Measurements from ENCODE around the gene FXYD1.

The FXYD1 gene

GRCh38 chr19:35108730-35109129 is 29.9 kb upstream of the FXYD1 start:
- no peak for FAIRE-seq

DNA sequence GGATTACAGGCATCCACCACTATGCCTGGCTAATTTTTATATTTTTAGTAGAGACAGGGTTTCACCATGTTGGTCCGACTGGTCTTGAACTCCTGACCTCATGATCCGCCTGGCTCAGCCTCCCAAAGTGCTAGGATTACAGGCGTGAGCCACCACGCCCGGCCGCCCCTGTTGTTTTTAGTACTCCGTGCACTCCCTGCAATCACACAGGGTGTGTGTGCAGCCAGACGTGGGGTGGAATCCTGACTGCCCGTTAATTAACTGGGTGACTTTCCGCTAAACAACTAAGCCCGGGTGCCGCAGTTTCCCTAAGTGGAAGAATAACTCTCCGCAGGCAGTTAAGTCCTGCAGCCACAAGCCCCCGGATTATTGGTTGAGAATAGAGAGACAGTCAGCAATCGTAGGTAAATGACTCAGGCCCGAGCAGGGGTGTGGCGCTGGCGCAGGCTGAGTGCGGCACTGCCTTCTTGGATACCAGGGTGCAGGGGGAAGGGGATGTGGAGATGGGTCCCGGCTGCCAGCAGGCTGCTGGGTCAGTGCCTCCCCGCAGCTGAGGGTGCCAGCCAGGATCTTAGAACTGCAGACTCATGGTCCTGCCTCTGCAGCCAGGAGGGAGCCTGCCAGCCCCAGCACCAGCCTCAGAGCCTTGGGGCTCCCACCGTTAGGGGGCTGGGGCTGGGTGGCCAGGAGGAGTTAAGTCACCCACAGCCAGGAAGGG is 29.1 kb upstream of the FXYD1 start:
- no peak for FAIRE-seq

GRCh38 chr19:35110974-35111373 is 27.6 kb upstream of the FXYD1 start:
- no peak for FAIRE-seq

DNA sequence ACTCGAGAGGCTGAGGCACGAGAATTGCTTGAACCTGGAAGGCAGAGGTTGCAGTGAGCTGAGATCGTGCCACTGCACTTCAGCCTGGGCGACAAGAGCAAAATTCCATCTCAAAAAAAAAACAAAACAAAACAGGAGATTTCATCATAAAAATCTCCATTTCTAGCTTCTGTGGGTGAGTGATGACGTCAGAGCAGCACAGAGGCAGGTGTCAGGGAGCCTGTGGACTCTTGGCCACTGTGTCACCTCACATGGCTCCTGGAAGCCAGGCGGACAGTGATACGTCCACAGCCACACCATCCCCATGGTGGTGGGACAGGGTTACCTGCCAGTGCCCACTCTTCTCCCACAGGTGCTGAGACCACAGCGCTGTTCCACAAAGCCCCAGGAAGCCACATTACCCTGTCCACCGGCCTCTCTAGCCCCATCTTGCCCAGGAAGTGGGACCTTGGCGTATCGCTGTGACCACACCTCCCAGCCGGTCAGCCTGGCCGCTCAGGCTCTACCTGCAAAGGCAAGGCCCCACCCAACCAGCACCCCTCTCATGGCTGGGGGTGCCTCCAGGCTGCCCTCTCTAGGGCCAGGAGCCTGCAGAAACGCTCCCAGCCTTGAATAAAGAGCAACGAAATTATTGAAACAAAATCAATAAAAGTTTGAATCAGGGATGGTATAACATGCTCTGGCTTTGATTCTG is 25.5 kb upstream of the FXYD1 start:
- no peak for FAIRE-seq

DNA sequence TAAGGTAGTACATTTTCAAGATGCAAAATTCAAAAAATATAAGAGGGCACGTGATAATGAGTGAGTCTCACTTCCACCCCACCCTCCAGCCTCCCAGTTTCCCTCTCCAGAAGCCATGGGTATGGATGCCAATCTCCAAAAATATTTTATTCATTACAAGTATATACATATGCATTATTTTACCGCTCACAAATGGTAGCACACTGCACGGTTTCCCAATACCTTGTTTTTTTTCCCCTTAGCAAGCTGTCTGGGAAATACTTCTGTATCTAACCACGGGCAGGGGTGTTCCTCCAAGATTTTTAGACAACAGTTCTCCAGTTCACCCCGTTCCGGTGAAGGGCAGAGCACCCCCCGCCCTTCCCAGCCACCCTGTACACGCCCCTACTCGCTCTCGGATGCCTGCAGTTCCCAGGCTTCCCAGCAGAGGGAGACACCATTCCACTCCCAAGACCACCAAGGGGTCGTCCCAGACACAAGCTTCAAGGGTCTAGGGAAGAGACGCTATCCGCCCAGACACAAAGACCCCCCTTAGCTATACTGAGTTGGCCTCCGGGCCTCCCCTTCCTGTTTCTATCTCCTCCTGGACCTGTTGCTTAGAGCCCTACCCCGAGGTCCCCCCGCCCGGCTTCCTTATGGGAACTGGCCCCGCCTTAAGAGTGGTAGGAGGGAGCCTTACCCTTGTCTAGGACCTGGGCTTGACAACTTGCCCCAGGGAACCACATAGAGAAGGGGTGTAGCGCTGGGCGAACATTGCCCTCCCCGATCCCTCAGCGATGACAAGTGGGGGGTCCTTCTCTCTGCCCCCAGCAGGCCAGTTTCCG is 24.1 kb upstream of the FXYD1 start:
- FAIRE-seq, result no peak

DNA sequence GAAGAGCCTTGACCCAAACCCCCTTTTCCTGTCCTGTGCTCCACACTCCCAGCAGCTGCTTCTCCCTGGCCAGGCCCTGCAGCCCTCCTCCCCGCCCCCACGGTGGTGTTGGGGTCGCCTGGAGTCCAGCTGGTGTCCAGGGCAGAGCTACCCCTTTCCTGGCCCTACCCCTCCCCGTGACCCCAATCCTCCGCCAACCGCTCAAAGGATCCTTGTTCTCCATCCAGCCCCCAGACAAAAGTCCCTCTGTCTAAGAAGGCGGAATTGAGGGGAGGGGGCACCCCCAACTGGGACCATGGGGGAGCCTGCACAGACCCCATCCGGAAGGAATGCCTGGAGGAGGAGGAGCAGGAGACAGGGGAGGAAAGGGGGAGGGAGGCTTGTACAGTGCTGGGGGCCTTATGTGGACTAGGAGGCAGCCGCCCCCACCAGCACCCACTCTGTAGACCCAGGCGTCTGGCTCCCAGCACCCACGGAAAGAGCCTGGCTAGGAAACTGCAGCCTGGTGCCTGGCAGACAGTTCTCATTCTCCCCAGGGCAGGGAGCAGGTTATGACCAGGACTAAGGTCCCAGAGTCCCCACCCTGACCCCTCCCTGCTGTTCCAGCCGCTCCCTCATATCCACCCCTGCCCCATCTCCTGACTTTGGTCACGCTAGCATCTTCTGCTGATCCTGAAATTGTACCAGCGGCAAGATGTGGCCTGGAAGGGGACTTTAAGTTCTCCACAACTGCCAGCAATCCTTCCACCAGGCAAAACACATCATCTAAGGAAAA is 23.3 kb upstream of the FXYD1 start, which contains the start of gene FXYD3:
FXYD3 (plus strand) TSS at position 647 of the 775 bp plus-strand sequence. CDS start 3,554 bp downstream, outside the sequence.
- no peak for FAIRE-seq

- FAIRE-seq, result no peak
Observed at GRCh38 chr19:35116072-35116801, 22.4 kb upstream of the FXYD1 start.

DNA sequence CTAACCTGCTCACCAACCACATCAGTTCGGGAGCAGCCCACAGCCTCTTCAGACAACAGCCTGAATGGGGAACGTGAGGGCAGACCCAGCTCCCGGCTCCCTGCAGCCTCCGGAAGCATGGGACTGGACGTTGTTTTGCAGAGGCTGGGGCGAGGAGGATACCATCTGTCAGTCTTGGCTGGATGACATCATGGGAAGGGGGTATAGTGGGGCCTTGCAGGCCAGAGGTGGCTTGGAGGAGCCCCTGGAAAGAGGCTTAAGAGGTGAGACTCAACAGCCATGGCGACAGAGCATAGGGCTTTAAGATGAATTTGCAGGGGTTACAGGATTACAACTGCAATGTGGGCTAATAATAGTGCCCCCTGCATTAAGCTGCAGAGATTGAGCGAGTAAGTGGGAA is 21.5 kb upstream of the FXYD1 start:
- no peak for FAIRE-seq

GRCh38 chr19:35117799-35118198 is 20.8 kb upstream of the FXYD1 start:
- FAIRE-seq, result no peak

GRCh38 chr19:35118268-35119020 is 20.2 kb upstream of the FXYD1 start:
- no peak for FAIRE-seq

DNA sequence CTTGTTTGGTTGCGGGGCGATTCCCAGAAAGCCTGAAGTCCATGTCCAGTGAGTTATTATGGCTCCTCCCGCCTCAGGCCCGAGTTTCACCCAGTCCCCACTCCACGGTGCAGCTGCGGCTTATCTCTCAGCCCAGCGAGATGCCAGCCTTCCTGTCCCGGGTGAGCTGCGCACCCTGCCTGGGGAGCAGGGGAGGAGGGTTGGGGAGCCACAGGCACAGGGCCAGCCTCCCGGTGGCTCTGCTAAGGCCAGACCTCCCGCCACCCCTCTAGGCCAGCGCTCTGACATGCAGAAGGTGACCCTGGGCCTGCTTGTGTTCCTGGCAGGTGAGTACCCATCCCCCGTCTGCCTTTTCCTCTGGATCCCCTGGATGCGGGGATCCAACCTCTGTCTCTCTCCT is 19.5 kb upstream of the FXYD1 start:
- FAIRE-seq, result no peak

GRCh38 chr19:35119578-35120155 is 19.0 kb upstream of the FXYD1 start:
- no peak for FAIRE-seq

- no peak for FAIRE-seq
Observed at GRCh38 chr19:35120492-35120891, 18.1 kb upstream of the FXYD1 start.

DNA sequence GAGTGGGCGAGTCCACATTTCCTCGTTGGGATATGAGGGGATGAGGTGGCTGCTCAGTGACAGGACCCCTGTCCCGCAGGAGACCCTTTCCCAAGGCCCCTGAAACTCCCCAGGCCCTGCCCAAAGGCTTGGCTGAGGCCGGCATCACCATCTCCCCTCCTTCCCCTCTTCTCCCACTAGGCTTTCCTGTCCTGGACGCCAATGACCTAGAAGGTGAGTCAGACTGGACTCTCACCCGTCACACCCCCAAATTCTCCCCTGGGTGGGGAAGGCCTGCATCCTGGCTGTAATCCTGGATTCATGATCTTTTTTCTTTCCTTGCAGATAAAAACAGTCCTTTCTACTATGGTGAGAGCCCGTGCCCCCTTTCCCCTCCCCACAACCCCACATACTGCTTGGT is 17.7 kb upstream of the FXYD1 start:
- no peak for FAIRE-seq

GRCh38 chr19:35122687-35123551 is 15.7 kb upstream of the FXYD1 start:
- FAIRE-seq, result no peak

GRCh38 chr19:35123573-35123972 is 15.1 kb upstream of the FXYD1 start:
- FAIRE-seq, result no peak

DNA sequence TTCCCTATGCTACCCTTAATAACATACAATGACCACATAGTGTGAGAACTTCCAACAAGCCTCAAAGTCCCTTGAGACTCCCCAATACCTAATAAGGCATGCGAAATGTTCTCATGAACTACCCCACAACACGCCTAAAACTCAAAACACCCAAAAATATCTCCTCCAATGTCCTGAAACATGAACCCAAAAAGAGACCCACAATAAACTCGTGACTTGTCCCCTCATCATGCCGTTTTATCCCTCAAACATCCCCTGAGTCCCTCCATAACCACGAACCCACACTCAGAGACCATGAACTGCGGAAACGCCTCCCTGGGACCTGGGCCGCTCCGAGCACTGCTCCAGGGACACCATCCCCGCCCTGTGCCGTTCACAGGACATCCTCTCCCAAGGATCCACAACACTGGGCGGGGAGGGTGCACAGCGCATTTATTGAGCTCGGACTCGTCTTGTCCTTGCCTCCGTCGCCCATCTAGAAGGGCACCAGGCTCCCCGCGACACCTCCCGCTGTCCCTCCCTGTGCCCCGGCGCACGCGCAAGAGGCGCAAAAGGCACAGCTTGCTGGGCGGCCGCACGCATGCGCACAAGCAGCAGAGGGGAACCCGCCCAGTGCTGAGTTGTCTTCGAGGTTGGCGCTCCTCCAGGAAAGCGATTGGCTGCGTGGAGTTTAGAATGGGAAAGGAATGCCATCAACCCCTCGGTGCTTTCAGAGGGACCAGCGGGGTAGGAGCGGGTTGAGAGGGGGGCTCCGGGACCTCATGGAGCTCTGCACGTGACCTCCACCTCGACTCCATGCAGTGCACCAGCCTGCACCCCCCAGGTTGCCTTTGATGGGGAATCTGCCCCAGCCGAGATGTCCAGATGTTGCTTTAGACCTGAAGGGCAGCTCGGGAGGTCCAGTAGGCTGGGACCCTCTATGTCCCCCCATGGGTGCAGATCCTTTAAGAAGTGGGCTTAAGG is 14.2 kb upstream of the FXYD1 start:
- FAIRE-seq, result no peak

GRCh38 chr19:35125270-35125717 is 13.3 kb upstream of the FXYD1 start:
- no peak for FAIRE-seq

Data from G401.6 (cell line).